HG03025 (cell line): ENCODE data around the gene GSTM3.
"Not testable (repeated sequence)": the region's sequence is repeated elsewhere in the genome, so short reads cannot be mapped to it uniquely, and the experiment has no call there.

ENCODE experiments used
- ATAC-seq: cut with Tn5 transposase; IDR thresholded peaks from one replicate; pipeline ENCODE4 v1.9.1; 2021; ENCODE audit warnings: mild to moderate bottlenecking, moderate library complexity; ENCODE audit not compliant: unreplicated experiment, low FRiP score

The GSTM3 gene

GRCh38 chr1:109732390-109732881, 8.4 kb downstream of the GSTM3 start:
- no peak for ATAC-seq

GRCh38 chr1:109730666-109731065, 10.2 kb downstream of the GSTM3 start:
- no peak for ATAC-seq

DNA sequence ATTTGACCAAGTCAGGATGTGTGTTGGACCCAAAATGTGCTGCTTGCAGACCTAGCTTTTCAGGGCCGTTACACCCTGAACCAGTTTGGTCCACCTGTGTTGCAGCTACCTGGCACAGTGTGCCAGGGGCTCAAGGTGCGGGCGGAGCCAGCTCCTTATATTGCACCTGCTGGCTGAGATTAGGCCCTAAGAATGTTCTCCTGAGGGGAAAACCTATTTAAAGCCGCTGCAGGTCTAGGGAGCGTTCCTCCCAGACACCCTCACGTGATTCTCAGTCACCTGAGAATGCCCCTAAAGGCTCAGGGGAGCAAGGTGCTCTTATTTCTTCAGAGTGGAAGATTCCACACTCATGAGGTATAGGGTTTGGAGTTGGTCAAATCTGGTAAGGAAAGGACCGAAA, 12.0 kb downstream of the GSTM3 start:
- no peak for ATAC-seq

DNA sequence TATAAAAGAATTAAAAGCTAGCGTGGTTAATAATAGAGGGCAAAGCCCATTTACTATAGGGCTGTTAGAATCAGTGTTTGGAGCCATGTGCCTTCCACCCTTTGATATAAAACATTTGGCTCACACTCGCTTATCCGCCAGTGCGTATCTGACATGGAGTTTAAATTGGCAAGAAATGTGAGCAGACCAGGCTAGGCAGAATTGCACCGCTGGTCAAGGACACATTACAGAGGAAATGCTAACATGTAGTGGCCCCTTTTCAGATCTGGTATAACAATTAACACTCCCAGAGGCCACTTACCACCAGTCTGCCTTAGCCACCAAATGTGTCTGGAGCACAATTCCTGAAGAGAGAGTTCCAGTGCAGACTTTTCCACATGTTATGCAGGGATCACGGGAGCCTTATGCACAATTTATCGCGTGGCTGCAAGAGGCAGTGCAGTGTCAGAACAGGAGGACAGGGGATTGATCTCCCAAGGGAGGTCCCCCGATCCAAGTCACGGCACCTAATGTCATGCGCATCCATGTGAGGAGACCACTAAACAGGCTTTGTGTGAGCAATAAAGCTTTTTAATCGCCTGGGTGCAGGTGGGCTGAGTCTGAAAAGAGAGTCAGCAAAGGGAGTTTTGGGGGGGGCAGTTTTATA, 14.0 kb downstream of the GSTM3 start:
- ATAC-seq = no peak

DNA sequence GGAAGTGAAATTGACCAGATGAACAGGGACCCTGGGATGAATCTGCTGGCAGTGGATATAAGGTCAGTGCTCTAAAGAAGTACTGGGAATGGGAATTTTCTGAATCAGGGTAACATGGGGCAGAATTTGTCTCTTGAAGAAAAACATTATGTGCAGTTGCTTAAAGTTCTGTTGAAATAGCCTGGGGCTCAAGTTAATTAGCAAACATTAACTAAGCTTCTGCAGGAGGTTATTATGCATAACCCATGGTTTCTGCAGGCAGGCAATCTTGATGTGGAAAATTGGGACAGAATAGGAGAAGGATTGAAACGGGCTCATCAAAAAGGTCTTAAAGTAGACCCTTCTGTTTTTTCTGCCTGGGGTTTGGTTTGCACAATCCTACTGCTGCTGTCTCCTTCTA, 14.8 kb downstream of the GSTM3 start:
- ATAC-seq = no peak

GRCh38 chr1:109725510-109725909, 15.3 kb downstream of the GSTM3 start:
- no peak for ATAC-seq

GRCh38 chr1:109724933-109725332, 15.9 kb downstream of the GSTM3 start:
- no peak for ATAC-seq

DNA sequence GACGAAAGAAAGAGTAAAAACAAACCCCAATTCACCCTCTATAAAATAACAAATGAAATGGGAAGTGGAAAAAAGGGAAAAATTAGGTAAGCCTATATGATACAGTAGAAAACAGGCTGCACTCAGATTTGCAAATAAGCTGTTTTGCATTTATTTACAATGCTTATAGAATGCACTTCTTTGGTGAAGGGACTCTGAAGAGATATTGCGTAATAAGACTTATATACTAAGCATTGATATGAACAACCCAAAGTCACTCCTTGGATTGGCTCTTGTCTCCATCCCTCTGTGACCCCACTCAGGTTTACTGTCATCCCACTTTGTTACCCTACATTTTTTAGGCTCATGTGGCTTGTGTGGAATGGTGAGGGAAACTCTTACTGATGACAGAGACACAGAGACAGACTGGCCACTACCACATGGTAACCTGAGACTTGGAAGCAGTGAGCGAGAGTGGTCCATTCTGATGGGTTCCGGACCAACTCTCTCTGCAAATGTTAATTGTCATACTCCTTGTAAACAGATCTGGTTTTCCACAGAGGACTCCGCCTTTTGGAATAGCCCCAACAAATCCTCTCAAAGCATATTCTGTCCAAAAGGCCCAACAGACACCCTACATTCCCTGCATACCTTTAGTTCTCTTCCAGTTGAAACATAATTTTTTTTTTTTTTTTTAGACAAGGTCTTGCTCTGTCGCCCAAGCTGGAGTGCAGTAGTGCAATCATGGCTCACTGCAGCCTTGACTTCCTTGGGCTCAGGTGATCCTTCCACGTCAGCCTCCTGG, 17.7 kb downstream of the GSTM3 start:
- no peak for ATAC-seq

- no peak for ATAC-seq
These were observed 18.9 kb downstream of the GSTM3 start for GRCh38 chr1:109721971-109722370.

DNA sequence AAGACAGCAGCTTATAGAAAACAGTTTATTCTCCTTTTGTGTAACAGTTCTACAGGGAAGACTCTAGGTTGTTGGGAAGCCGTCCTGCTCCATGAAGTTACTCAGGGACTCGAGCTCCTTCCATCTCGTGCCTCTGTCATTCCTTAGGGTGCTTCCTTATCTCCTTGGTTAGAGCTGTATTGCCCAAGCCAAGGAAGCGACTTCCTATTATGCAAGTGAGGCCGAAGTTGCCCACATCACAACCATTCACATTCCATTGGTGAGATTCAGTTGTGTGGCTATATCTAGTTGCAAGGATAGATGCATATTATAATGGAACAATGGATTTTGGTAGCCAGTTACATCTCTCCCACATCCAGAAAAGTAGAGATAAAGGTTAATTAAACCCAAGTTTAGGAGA, 19.8 kb downstream of the GSTM3 start:
- no peak for ATAC-seq

DNA sequence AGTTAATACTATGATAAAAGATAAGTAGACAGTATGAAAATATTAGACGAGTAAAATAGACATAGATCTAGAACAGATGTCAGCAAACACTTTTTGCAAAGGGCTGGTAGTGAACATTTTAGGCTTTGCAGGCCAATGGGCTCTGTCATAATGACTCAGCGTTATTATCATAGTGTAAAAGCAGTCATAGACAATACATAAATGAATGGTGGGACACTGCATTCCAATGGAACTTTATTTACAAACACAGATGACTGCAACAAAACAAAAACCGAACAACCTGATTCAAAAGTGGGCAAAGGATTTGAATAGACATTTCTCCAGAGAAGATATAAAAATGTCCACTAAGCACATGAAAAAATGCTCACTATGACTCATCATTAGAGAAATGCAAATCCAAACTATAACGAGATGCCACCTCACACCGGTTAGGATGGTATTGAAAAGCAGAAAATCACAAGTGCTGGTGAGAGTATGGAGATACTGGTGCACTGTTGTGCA, 21.5 kb downstream of the GSTM3 start:
- no peak for ATAC-seq

DNA sequence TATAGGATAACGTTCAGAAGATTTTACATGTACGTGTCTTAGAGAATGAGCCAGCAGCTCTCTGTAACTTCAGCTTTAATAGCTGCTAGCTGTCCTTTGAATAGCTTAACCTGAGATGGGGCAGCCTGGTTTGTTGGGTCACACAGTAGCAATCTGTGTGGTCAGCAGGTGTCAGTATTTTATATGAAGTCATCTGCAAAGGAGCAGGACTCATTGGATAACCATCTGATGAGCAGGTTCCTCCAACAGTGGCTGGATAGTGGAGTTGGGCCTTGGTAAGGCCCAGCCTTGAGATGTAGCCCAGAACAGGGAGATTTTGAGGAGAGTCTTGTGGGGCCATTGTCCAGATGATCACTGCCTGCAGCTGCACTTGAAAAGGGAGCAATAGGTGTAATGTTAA, 22.3 kb downstream of the GSTM3 start:
- ATAC-seq = no peak

GRCh38 chr1:109717729-109718128, 23.1 kb downstream of the GSTM3 start:
- ATAC-seq = no peak

- ATAC-seq = no peak
These were observed 24.2 kb downstream of the GSTM3 start for GRCh38 chr1:109716570-109717090.

GRCh38 chr1:109716121-109716520, 24.7 kb downstream of the GSTM3 start:
- ATAC-seq = no peak

GRCh38 chr1:109714661-109715372, 26.0 kb downstream of the GSTM3 start:
- ATAC-seq = no peak

DNA sequence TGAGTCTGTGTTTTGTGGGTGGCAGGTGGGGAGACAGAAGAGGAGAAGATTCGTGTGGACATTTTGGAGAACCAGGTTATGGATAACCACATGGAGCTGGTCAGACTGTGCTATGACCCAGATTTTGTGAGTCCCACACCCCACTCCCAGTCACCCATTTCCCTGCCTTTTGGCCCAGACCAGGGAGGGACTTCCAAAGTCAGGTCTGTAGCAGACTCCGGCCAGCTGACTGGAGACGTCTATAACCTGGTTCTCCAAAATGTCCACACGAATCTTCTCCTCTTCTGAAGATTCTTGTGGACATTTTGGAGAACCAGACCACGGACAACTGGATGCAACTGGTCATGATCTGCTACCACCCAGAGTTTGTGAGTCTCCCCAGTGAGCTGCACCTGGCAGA, 27.2 kb downstream of the GSTM3 start:
- ATAC-seq = no peak

GRCh38 chr1:109712321-109712864, 28.4 kb downstream of the GSTM3 start:
- no peak for ATAC-seq

DNA sequence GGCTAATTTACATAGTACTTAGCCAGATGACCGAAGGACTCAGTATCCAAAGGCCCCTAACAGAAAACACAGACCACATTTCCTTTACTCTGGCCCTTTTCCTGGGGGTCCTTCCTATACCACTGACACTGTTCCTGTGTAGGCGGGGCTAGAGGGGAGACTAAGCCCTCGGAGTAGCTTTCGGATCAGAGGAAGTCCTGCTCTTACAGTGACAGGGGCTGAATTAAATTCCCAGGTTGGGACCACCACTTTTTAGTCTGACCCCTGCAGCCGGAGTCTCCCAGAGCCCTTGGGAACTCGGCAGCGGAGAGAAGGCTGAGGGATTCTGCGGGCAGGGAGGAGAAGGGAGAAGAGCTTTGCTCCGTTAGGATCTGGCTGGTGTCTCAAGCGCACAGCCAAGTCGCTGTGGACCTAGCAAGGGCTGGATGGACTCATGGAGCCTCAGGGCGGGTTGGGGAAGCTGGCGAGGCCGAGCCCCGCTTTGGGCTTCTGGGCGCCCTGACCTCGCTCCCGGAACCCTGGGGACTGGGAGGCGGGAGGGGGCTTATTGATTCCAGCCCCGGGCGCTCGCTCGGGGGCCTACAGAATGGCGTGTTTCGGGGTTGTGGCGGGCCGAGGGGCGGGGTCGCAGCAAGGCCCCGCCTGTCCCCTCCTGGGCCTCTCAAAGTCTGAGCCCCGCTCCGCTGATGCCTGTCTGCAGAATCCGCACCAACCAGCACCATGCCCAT, 29.1 kb downstream of the GSTM3 start, which contains the start of gene GSTM5:
Gene GSTM5 (plus strand): TSS at position 659 of the 728 bp plus-strand sequence. CDS start 62 bp downstream, at position 721.
- ATAC-seq = not testable (repeated sequence)

DNA sequence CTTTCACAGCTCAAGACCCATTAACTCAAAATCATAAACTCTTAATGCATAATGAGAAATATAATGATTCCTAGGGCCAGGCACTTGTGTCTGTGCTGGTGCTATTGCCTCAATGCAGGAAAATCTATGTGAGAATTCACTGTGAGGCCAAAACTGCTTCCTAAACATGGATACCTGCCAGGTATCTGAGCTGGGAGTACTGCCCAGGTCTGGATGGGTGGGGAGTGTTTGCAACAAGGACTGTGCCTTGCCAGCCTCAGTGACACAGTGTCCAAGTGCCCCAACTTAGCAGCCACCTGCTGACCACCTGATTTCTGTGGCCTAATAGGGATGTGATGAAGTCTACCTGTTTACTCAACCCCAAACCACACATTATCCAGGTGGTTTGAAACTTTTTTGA, 31.0 kb downstream of the GSTM3 start:
- ATAC-seq = not testable (repeated sequence)
